H1 (cell line): Measurements from ENCODE around the gene C5AR1. TPM values are rescaled to one million over a fixed set of nuclear protein-coding genes. Genes with fewer than 3 reads are reported as not detected.

ENCODE experiments used
- CBX5 ChIP-seq: fragments of 300-800, 300-1000 bp; sonication (generic); IDR thresholded peaks from 2 replicates; pipeline ENCODE4 v1.7.1; 2016; ENCODE audit warnings: antibody characterized with exemption, low read length, low read depth
- CHD7 ChIP-seq: fragments of 300-600 bp; sonication (generic); IDR thresholded peaks from 2 replicates; pipeline ENCODE4 v1.7.1; 2012; ENCODE audit warnings: low read length, moderate library complexity, mild to moderate bottlenecking, inconsistent platforms; ENCODE audit not compliant: insufficient replicate concordance
- CREB1 ChIP-seq: IDR thresholded peaks from 2 replicates; pipeline ENCODE4 v1.6.1; 2012; ENCODE audit warnings: inconsistent platforms
- E2F6 ChIP-seq: IDR thresholded peaks from 2 replicates; pipeline ENCODE4 v1.6.1; 2012; ENCODE audit warnings: inconsistent platforms
- POU5F1 ChIP-seq: IDR thresholded peaks from 2 replicates; pipeline ENCODE4 v1.6.1; 2011; ENCODE audit warnings: low read depth, mild to moderate bottlenecking, low read length, moderate library complexity
- SP2 ChIP-seq: IDR thresholded peaks from 2 replicates; pipeline ENCODE4 v1.6.1; 2012; ENCODE audit warnings: mild to moderate bottlenecking, low read length, inconsistent platforms
- TCF12 ChIP-seq: IDR thresholded peaks from 2 replicates; pipeline ENCODE4 v1.6.1; 2011; ENCODE audit warnings: low read depth, mild to moderate bottlenecking, low read length
- YY1 ChIP-seq: IDR thresholded peaks from 2 replicates; pipeline ENCODE4 v1.6.1; 2011; ENCODE audit warnings: low read depth, mild to moderate bottlenecking, low read length
- polyA plus RNA-seq, 7 experiments: library from polyadenylated mRNA; depleted of rRNA in 3 of 7; stranded (reverse) in 5 of 7; unstranded in 2 of 7; fragments of >200 nt in 5 of 7; fragments of 200-250 nt in 2 of 7; gene quantifications; 1 replicate in 5 of 7; 2 replicates in 1 of 7; 4 replicates in 1 of 7; pipeline versions ENCODE4 v1.2.1 to v1.2.3, GENCODE V29; 2011 to 2013; ENCODE audit warnings: missing spikeins in 2 of 7, mixed read lengths in 2 of 7
- total RNA-seq: library from RNA; stranded (reverse); fragmentation: NEBNext Ultra II Directional; extraction: Animal tissue kit (Norgen Biotek cat#: 25700); gene quantifications from 2 replicates; pipeline ENCODE4 v1.2.1, GENCODE V29; 2021

Gene C5AR1
- total and polyA plus RNA-seq, 2 of the 8 experiments (the other 6 are each of a cell fraction or from before 2014, with no cell fraction given): 0.20 TPM; not detected in 1

DNA sequence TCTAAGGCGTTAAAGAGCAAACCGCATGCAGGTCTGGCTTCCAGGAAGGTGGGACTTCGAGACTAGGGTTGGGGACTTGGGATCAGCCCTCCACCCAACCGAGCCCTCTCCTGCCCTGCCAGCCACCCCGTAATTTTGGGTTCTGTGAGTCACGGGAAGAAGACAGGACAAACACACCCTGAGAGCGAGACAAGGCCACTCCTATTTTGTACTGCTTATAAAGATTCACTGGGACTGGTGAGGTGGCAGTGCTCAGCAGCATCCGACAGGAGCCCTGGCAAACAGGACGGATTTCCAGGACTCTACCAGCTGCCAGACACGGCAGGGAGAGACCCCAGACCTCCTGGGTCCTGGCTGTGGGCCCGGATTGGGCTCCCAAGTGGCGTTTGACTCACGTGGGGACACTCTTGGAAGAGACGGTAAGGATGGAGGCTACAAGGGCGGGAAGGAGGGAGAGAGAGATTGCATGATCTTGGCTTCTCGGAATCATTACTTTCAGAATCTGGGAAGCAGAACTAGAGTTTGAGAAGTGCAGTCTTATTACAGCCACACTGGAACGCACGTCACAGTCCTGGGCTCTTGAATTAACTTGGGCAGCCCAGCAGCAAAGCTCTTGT lies 22.4 kb downstream of the C5AR1 start, which contains the start of gene C5AR2 (continued):
- no peak for TF ChIP-seq CHD7
- no peak for TF ChIP-seq SP2
- TF ChIP-seq YY1: no peak
- no peak for TF ChIP-seq CREB1
- no peak for TF ChIP-seq E2F6
- no peak for TF ChIP-seq POU5F1
- TF ChIP-seq CBX5: no peak
- no peak for TF ChIP-seq TCF12
